IMR-90 (cell line): ENCODE data around the gene ZNF519.

ENCODE experiments used
- CEBPB ChIP-seq: IDR thresholded peaks from 2 replicates; pipeline ENCODE4 v1.6.1; 2012; ENCODE audit warnings: low read depth, low read length, improper control_type of control experiment
- CTCF ChIP-seq: conservative IDR thresholded peaks from 2 replicates; pipeline ENCODE4 v1.5.1; 2012; ENCODE audit warnings: mild to moderate bottlenecking, low read depth, low read length, improper control_type of control experiment
- MAFK ChIP-seq: IDR thresholded peaks from 2 replicates; pipeline ENCODE4 v1.6.1; 2012; ENCODE audit warnings: low read depth, low read length, improper control_type of control experiment
- POLR2A ChIP-seq: IDR thresholded peaks from 2 replicates; pipeline ENCODE4 v1.6.1; 2012; ENCODE audit warnings: mild to moderate bottlenecking, low read depth, low read length
- RAD21 ChIP-seq: IDR thresholded peaks from 2 replicates; pipeline ENCODE4 v1.6.1; 2012; ENCODE audit warnings: low read length, improper control_type of control experiment
- RFX5 ChIP-seq: IDR thresholded peaks from 2 replicates; pipeline ENCODE4 v1.8.0; 2012; ENCODE audit warnings: low read depth, mild to moderate bottlenecking, low read length, moderate library complexity

GRCh38 chr18:14144628-14144895 is 12.3 kb upstream of the ZNF519 start:
- TF ChIP-seq CTCF (no peak), POLR2A (no peak), CEBPB (no peak), RAD21 (no peak), RFX5 (no peak), MAFK (no peak)
